Caki2 (cell line): ENCODE results near the gene HTT. TPM values are rescaled to one million over a fixed set of nuclear protein-coding genes. Genes with fewer than 3 reads are reported as not detected.
A peak's percentile ranks its signal among the peaks of the same experiment; 100 is the strongest.

Experiments
- DNase-seq: peaks from one replicate; pipeline ENCODE4 v3.0.0-alpha.2; 2015; ENCODE audit warnings: low read depth
- in situ Hi-C: cut with HindIII; loops from 2 replicates; pipeline ENCODE4 v1.10.0; 2016; ENCODE audit warnings: low sequenced_read_pairs, low pct_unique_long_range_greater_than_20kb, mixed read lengths
- total RNA-seq: library from RNA; depleted of rRNA; stranded (reverse); fragments of >200 nt; shearing (Covaris generic); gene quantifications from 2 replicates; pipeline ENCODE4 v1.2.3, GENCODE V29; 2014; ENCODE audit warnings: low replicate concordance

Gene HTT
- total RNA-seq, 1 experiment from 2014 or later: 20.7 TPM

DNA sequence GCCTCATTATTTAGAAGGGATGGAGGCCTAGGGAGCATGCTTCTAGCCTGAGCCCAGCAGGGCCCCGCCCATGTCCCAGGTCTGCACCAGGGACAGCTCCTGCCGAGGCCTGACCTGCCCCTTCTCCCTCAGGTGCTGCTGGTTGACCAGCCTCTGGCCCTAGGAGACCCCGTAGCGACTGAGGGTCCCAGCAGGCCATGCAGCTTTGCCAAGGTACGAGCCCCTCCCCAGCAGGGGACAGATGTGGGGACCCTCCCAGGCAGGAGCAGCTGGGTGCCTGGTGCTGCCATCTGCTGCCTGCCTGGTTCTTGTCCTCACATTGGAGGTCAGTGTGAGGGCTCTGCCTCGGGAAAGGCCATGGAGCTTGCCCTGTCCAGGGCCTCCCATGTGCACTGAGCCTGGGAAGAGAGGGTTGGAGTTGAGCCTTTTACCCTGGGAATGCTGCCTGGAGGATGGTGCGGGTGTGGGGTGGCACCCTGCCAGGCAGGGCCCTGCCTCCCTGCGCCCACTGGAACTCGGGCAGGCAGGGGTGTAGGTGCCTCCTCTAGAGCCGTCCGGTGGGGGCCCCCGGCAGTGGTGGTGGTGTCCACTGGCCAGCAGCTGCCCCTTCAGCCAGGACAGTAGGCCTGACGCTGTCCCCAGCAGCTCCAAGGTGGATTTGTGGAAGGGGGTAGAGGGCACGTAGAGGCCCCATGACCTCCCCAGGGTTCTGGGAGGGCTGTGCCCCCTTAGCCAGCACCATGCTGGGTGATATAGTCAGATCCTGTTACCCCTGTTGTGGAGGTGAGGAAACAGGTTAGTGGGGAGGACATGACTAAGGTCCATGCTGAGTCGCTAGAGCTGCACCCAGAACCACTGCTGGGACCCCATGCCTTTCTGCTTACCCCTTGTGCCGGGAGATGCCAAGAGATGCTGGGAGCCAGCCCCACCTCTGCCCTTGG, 172.2 kb downstream of the HTT start:
- in situ Hi-C loops: no loop called here
- no peak for DNase-seq

DNA sequence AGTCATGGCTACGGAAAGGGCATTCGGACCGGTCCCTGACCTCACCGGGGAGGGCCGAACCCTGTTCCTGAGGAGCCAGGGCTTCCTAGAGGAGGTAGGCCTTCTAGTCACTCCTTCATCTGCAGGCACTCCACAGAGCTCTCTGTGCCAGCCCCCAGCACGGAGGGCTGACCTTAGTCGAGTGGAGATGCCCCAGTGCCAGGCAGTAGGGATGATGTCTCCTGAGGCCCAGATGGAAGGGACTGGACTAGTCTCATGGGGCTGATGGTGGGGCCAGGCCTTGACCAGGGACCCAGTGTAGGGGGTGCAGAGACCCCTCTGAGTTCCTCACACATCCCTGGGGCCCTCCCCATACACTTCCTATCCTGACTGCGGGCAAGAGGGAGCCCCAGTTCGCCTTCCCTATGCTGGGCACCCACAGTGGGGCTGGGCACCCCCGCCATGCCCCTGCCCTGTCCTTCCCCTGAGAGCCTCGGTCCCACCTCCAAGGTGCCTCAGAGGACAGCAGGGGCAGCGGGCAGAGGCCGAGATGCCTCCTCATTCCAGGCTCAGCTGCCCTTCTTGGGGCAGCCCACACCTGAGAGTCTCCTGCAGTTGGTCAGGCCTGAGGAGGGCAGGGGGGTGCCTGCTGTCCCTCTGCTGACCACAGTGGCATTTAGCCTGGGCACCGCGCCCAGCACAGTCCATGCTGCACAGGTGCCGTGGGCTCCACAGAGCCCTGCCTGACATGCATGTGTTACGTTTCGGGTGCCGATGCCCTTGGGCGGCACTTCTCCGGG, 173.1 kb downstream of the HTT start:
- no peak for DNase-seq
- in situ Hi-C loops: no loop called here

DNA sequence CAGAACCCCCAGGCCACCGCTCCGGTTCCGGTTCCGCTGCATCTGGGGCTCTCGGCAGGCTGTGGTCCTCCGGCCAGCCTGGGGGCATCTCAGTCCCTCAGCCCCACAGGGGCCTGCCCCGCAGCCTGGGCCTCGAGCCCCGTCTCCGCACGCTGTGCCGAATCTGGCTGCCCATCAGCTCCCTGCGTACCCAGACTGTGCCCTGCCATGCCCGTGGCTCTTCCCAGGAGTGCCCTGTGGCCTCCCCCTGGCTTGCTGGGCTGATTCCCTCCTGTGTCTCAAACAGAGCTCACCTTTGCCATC, 173.6 kb downstream of the HTT start:
- in situ Hi-C loops: no loop called here
- DNase-seq: no peak

- no peak for DNase-seq
- in situ Hi-C loops: no loop called here
Observed at GRCh38 chr4:3248811-3249661, 174.6 kb downstream of the HTT start, which contains the start of gene MSANTD1. MSANTD1 (plus strand) TSS chr4:3249159; CDS start chr4:3249223, 64 bp downstream.

DNA sequence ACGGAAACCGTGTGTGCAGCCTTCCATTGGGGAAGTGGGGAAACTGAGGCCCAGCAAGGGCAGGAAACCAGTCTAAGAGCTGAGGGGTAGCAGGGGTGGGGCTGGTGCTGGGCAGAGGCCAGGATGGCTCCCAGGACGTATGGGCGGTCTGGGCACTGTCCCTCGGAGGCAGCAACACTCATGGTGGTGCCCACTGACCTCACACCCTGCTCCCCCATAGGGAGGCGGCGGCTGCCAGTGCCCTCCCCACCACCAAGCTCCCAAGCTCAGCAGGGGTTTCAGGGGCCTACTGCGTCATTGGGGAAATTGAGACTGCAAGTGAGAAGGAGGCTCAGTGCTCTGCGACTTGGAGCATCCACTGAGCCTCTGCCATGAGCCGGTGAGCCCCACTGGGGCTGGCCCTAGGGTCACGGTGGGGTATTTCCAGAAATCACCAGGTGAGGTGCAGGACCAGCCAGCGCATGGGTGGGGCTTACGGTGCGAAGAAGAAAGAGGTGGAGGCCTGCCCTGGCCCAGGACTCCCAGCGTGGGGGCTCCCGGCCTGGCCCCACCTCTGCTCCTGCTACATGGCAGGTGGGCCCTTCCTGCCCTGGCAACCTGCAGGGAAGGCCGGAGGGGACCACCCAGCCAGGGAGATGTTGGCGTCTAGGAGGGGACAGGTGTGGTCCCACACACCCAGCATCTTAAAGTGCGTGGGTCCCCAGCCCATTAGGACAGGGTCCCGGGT, 175.4 kb downstream of the HTT start:
- in situ Hi-C loops: no loop called here

GRCh38 chr4:3250438-3250955, 176.0 kb downstream of the HTT start:
- in situ Hi-C loops: no loop called here
- DNase-seq: no peak

More for the DNA sequence above, 175.4 kb downstream of the HTT start:
- DNase-seq: no peak

DNA sequence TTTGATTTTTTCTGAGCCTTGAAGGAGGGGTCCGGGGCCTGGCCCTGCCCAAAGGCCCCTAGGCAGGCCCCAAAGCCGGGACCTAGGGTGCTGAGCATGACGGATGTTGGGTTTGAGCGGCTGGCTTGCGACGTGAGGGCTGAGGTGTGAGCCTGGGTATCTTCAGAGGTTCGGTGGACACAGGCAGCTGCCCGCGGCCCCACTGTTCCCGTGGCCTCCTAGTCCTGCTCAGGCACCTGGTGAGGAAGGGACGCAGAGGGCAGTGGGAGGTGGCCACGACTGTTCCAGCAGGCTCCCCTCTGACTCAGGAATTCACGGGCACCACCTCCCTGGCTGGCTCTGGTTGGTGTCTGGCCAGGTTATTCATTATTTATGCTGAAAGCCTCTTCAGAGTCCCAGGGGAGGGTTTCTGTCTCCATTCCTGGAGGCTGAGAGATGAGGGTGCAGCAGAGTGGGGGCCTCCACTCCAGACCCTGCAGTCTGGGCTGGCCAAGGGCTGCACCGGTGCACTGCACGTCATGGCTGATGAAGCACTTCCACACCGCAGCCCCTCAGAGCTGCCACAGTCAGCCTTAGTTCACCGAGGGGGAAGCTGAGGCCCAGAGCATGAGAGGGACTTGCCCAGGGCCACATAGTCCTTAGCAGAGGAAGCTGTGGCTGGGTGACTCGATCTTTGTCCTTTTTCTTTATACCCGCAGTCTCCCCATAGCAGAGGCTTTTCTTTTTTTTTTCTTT, 176.6 kb downstream of the HTT start:
- peak; percentile 34 for DNase-seq
- in situ Hi-C loops: no loop called here

DNA sequence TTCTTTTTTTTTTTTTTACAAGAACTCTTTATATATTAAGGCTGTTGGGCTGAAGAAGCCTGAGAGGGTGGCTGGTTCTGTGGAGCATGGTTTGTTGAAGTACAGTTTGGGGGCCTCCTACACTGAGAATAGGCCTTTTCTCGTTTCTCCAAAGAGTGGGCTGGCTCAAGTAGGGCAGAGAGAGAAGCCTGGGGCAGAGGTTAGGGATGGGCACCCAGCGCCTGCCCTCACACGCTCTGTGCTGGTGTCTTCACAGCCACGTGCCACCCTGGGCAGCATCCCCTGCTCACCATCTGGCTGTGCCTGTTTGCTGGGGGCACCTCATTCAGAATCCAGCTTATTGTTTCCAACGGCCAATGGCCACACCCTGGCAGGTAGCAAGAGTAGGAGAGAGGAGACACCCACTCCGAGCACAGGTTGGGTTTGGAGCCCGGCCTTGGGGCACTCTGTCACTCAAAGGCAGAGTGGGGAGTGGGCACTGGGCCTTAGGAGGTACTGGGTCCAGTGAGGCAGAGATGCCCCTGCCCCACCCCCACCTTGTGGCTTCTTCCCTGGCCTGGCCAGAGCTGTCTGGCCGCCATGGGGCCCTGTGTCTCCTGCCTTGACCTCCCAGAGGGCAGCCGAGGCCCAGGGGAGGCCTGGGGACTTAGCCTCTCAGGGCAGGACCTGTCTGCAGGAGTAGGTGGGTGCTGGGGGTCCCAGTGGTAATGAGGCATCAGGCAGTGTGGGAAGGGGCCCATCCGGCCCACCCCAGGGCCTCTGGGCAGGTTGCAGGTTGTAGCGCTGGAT, 177.4 kb downstream of the HTT start:
- no peak for DNase-seq
- in situ Hi-C loops: no loop called here

DNA sequence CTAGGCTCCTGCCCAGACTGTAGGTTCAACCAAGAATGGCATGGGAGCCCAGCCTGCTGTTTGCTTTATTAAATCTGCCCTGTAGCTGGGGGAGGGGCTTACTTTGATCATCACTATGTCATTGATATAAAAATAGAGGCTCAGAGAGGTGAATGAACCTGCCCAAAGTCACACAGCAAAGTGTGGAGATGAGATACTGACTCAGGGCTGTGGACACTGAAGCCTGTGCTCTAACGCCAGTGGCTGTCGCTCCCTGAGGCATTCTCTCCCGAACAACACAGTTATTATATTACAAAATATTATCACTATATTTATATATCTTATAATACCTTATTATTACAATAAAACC, 178.0 kb downstream of the HTT start:
- in situ Hi-C loops: no loop called here

DNA sequence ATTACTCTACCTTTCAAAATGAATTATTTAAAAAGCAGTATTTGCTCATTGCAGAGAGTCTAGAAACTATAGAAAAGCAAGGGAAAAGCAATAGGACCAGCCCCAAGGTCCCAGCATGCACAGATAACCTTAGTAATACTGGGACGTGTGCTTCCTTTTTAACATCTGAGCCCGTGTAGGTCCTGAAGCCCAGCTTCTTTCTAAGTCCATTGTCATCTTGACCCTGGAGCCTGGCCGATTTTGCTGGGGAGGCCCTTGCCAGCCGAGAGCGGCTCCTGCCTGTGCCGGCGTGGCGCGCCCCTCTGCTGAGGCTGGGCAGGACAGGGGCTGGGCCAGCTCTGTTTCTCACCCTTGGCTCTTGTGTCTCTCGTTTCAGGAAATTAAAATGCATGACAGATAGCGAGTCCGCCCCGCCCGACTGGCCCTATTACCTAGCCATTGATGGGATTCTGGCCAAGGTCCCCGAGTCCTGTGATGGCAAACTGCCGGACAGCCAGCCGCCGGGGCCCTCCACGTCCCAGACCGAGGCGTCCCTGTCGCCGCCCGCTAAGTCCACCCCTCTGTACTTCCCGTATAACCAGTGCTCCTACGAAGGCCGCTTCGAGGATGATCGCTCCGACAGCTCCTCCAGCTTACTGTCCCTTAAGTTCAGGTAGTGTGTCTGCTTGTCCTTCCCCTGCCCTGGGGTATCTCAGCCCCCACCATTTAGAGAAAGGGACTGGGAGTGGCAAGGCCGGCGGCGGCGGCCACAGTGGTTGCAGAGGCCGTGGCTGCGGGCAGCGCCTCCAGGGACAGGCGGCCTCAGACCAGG, 178.6 kb downstream of the HTT start:
- DNase-seq: no peak
- in situ Hi-C loops: no loop called here

More for the DNA sequence above, 178.0 kb downstream of the HTT start:
- DNase-seq: no peak

- no peak for DNase-seq
- in situ Hi-C loops: no loop called here
Observed at GRCh38 chr4:3253808-3254207, 179.3 kb downstream of the HTT start.

DNA sequence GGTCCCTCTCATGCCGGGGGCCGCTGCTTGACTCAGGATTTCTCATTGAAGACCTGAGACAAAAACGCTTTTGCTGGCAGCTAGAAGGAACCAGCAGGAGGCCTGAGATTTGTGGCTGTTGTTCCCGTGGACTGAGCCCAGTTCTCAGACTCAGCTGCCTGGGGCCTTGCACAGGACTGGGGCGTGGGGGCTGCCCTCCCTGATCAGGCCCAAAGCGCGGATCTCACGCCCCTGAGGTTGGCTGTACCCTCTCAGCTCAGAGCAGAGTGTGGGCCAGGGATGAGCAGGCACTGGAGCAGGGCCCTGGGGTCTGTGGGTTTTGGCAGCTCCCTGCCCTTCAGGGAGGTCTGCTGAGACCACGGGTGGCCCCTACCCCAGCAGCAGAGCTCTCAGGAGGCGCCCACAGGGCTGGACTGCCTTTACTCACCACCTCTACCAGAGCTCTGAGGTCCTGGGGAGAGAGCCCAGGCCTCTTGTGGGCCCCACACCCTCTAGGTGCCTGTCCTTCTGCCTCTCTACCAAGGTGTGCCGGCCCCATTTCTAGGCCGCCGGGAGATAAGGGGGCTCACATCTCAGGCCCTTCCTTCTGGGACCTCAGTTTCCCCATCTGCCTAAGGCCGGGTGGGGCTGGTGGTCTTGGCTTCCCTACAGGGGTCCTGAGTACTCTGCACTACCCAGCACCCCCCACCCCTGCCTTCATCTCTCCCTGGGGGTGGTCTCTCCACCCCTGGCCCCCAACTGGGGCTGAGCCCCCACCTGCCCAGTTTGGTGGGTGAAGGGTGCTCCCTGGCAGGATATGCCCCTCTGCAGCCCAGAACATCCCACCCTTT, 180.0 kb downstream of the HTT start:
- DNase-seq: no peak
- in situ Hi-C loops: no loop called here

- in situ Hi-C loops: no loop called here
- no peak for DNase-seq
Observed at GRCh38 chr4:3255611-3256186, 181.2 kb downstream of the HTT start.

- in situ Hi-C loops: no loop called here
Observed at GRCh38 chr4:3256230-3257102, 182.0 kb downstream of the HTT start.

More at GRCh38 chr4:3256230-3257102, 182.0 kb downstream of the HTT start:
- DNase-seq: no peak
